Natural killer cell (primary cell): Measurements from ENCODE around the gene RTBDN. TPM values are rescaled to one million over a fixed set of nuclear protein-coding genes. Genes with fewer than 3 reads are reported as not detected.

ENCODE experiments used
- ATAC-seq, 3 donors: fragments of 150-1000 bp in 2 of 3; fragments of 200-7000 bp in 1 of 3; cut with Tn5 transposase; 1 replicate in 1 of 3; 2 replicates in 2 of 3; pipeline ENCODE4 v1.10.0; 2021; ENCODE audit warnings: mild to moderate bottlenecking in 2 of 3, moderate library complexity in 2 of 3
- DNase-seq, 2 donors: peaks; one replicate each; pipeline versions ENCODE4 v3.0.0 to v3.0.0-alpha.2; 2013 to 2021; ENCODE audit warnings: mixed read lengths in 1 of 2
- H3K27ac ChIP-seq: one replicate; pipeline ENCODE4 v1.5.1; 2013; ENCODE audit warnings: mild to moderate bottlenecking, low read length
- H3K27me3 ChIP-seq: one replicate; pipeline ENCODE4 v1.6.1; 2013; ENCODE audit warnings: low read length; ENCODE audit not compliant: control insufficient read depth, insufficient read depth
- H3K36me3 ChIP-seq: one replicate; pipeline ENCODE4 v1.6.1; 2013; ENCODE audit warnings: low read length; ENCODE audit not compliant: control insufficient read depth, insufficient read depth
- H3K4me1 ChIP-seq: one replicate; pipeline ENCODE4 v1.6.1; 2013; ENCODE audit warnings: low read length; ENCODE audit not compliant: control insufficient read depth, insufficient read depth
- H3K4me3 ChIP-seq: one replicate; pipeline ENCODE4 v1.5.1; 2013; ENCODE audit warnings: low read length
- H3K9me3 ChIP-seq: one replicate; pipeline ENCODE4 v1.6.1; 2013; ENCODE audit warnings: low read length; ENCODE audit not compliant: control insufficient read depth, insufficient read depth
- H3K27ac Mint-ChIP-seq, 2 donors: one replicate each; pipeline ENCODE4 v1.8.0; 2022; ENCODE audit warnings: mild to moderate bottlenecking in 2 of 2, mixed read lengths in 2 of 2, moderate library complexity in 1 of 2
- H3K27me3 Mint-ChIP-seq, 2 donors: one replicate each; pipeline ENCODE4 v1.8.0; 2022; ENCODE audit warnings: low read depth in 2 of 2, mixed read lengths in 2 of 2
- H3K36me3 Mint-ChIP-seq: one replicate; pipeline ENCODE4 v1.8.0; 2022; ENCODE audit warnings: mixed read lengths
- H3K4me1 Mint-ChIP-seq, 2 donors: one replicate each; pipeline ENCODE4 v1.8.0; 2022; ENCODE audit warnings: mixed read lengths in 2 of 2
- H3K4me3 Mint-ChIP-seq: one replicate; pipeline ENCODE4 v1.8.0; 2022; ENCODE audit warnings: mild to moderate bottlenecking, moderate library complexity, mixed read lengths
- H3K9me3 Mint-ChIP-seq, 2 donors: one replicate each; pipeline ENCODE4 v1.8.0; 2022; ENCODE audit warnings: mixed read lengths in 2 of 2
- WGBS: methylation state at CpG from one replicate; pipeline ENCODE4 v1.1.7; 2013; ENCODE audit warnings: missing lambda C conversion rate; ENCODE audit not compliant: insufficient coverage; 5-methylcytosine and 5-hydroxymethylcytosine counted together
- intact Hi-C: fragments of 100-400 bp; cut with micrococcal nuclease; formaldehyde crosslinking; loops from one replicate; pipeline ENCODE4 v1.14.2; 2022
- total RNA-seq, 4 donors: library from RNA; stranded (reverse); fragments of 120-200 nt in 1 of 4; gene quantifications; one replicate each; pipeline versions ENCODE4 v1.2.3 to v1.2.4, GENCODE V29; 2013 to 2022
- TF ChIP-seq, protein P1 (sequence below): fragments of 200-600 bp; IDR thresholded peaks from one replicate; pipeline ENCODE4 v1.8.0; 2022; ENCODE audit warnings: antibody characterized with exemption

Gene RTBDN
- total RNA-seq, 3 donors from 2014 or later (not counting 1 experiment from before 2014, with no cell fraction given) = not detected

DNA sequence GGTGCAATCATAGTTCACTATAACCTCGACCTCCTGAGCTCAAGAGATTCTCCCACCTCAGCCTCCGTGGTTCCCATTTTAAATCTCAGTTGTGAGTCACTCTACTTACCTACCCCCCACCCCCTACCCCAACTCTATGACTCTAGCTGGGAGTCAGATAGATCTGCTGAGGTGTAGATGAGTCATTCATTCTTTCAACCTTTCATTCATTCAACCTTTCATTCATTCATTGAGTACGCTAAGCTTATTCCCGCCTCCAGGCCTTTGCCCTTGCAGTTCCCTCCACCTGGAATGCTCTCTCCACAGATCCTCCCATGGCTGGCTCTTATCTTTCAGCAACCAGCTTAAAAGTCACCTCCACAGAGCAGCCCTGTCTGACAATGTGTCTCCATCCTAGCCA, 2.8 kb upstream of the RTBDN start:
- H3K27me3 Mint-ChIP-seq = peaks cover 55 to 61% of the 10 kb centered on the region in 2 donors
- no peak overlapping the region for H3K27ac Mint-ChIP-seq
- H3K4me3 Mint-ChIP-seq = no peak overlapping the region
- Histone ChIP-seq H3K4me3 (no peak overlapping the region), H3K27ac (no peak overlapping the region), H3K4me1 (peaks cover 52% of the 10 kb centered on the region), H3K36me3 (no peaks in the 10 kb centered on the region), H3K27me3 (peaks cover 79% of the 10 kb centered on the region), H3K9me3 (peaks cover 12% of the 10 kb centered on the region)
- TF ChIP-seq, protein P1, sequence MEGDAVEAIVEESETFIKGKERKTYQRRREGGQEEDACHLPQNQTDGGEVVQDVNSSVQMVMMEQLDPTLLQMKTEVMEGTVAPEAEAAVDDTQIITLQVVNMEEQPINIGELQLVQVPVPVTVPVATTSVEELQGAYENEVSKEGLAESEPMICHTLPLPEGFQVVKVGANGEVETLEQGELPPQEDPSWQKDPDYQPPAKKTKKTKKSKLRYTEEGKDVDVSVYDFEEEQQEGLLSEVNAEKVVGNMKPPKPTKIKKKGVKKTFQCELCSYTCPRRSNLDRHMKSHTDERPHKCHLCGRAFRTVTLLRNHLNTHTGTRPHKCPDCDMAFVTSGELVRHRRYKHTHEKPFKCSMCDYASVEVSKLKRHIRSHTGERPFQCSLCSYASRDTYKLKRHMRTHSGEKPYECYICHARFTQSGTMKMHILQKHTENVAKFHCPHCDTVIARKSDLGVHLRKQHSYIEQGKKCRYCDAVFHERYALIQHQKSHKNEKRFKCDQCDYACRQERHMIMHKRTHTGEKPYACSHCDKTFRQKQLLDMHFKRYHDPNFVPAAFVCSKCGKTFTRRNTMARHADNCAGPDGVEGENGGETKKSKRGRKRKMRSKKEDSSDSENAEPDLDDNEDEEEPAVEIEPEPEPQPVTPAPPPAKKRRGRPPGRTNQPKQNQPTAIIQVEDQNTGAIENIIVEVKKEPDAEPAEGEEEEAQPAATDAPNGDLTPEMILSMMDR = no peak
- no peaks in the 10 kb centered on the region for H3K36me3 Mint-ChIP-seq
- intact Hi-C loops = no loop called here
- 76% methylated on average over 4 of the region's 4 CpGs for WGBS
- H3K4me1 Mint-ChIP-seq = peaks cover 25 to 53% of the 10 kb centered on the region in 2 donors
- H3K9me3 Mint-ChIP-seq = peaks cover 0 to 2% of the 10 kb centered on the region in 2 donors
- ATAC-seq (no peak), DNase-seq (no peak)

DNA sequence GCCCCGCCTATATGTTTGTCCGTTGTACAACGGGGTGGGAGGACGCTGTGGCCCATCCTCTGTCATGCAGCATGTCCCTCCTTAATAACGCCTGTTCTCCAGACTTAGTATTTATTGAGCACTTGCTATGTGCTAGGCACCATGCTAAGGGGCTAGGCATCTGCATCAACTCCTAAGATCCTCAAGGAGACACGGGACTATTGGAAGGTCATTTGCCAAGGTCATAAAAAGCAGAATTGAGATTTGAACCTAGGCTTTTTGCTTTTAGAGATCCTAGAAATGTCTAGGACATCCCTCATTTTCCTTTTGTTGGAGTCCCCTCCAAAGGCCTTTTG, 2.1 kb upstream of the RTBDN start:
- H3K4me1 Mint-ChIP-seq = peaks cover 33 to 56% of the 10 kb centered on the region in 2 donors
- peaks cover 85% of the 10 kb centered on the region for H3K27me3 ChIP-seq

DNA sequence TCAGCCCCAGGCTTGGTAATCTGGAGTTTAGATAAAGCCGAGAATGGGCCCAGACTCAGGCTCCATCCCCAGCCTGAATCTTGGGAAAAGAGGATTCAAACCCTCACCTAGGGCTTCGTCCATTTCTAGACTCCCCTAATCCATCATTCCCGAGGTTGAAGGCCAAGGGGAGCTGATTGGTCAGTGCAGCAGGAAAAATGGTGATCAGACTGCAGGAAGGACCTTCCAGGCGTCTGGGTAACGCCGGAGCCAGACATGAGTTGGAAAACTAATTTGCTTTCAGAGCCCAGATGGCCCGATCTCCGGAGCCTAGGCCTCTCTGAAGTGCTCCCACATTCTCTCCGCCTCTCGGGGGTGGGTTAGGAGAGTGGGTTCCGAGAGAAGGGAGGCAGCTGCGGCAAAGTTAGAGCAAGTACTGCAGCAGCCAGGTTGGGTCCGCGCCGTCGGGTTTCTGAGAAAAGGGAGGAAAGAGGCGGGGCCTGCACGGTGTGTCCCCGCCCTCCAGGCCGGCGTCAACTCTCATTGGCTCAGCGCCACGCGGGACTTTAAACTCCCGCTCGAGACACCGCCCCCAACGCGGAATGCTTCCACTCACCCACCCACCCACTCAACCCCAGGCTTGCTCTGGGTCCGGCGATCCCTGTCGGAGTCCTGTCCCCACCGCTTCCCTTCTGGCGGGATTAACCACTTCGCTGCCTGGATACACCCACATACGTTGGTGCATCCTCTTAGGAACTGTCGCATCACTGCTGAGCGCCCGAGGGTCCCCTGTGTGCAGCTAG, 788 bp upstream of the RTBDN start:
- 16% methylated on average over 39 of the region's 39 CpGs for WGBS
- Mint-ChIP-seq H3K9me3 (peaks cover 0 to 2% of the 10 kb centered on the region in 2 donors), H3K27ac (no peak overlapping the region), H3K4me1 (peaks cover 24 to 44% of the 10 kb centered on the region in 2 donors), H3K4me3 (peak overlapping the region; percentile 67), H3K27me3 (peaks cover 58 to 62% of the 10 kb centered on the region in 2 donors), H3K36me3 (no peaks in the 10 kb centered on the region)
- peaks cover 7% of the 10 kb centered on the region for H3K9me3 ChIP-seq
- peaks cover 42% of the 10 kb centered on the region for H3K4me1 ChIP-seq
- DNase-seq (peak in 1 of 2 donors; percentile 58), ATAC-seq (no peak)
- H3K36me3 ChIP-seq = no peaks in the 10 kb centered on the region
- intact Hi-C loops = no loop called here
- H3K4me3 ChIP-seq = no peak overlapping the region
- H3K27ac ChIP-seq = no peak overlapping the region
- peaks cover 84% of the 10 kb centered on the region for H3K27me3 ChIP-seq
- TF ChIP-seq, protein P1 = no peak

More for the DNA sequence above, 2.1 kb upstream of the RTBDN start:
- Mint-ChIP-seq H3K36me3 (no peaks in the 10 kb centered on the region), H3K4me3 (peak overlapping the region; percentile 41), H3K27ac (no peak overlapping the region), H3K27me3 (peaks cover 58 to 62% of the 10 kb centered on the region in 2 donors), H3K9me3 (peaks cover 0 to 2% of the 10 kb centered on the region in 2 donors)
- no peak overlapping the region for H3K27ac ChIP-seq
- no peak for DNase-seq
- peaks cover 54% of the 10 kb centered on the region for H3K4me1 ChIP-seq
- ATAC-seq = no peak
- intact Hi-C loops = no loop called here
- TF ChIP-seq, protein P1 = no peak
- 15% methylated on average over 6 of the region's 6 CpGs for WGBS
- H3K9me3 ChIP-seq = peaks cover 12% of the 10 kb centered on the region
- no peaks in the 10 kb centered on the region for H3K36me3 ChIP-seq
- H3K4me3 ChIP-seq = no peak overlapping the region
